Hepatocyte (in vitro differentiated cells): ENCODE data around the gene SELENOV.

ENCODE experiments used
- CTCF ChIP-seq: fragments of 200-600 bp; sonication (generic); IDR thresholded peaks from 2 replicates; pipeline ENCODE4 v1.5.1; 2016; ENCODE audit warnings: antibody characterized with exemption, mild to moderate bottlenecking; ENCODE audit not compliant: poor library complexity
- EZH2 ChIP-seq: fragments of 200-600 bp; sonication (generic); IDR thresholded peaks from 2 replicates; pipeline ENCODE4 v1.6.1; 2016; ENCODE audit warnings: antibody characterized with exemption, mild to moderate bottlenecking, borderline replicate concordance
- EZH2phosphoT487 ChIP-seq: fragments of 200-600 bp; sonication (generic); IDR thresholded peaks from one replicate; pipeline ENCODE4 v1.6.1; 2018; ENCODE audit warnings: antibody characterized with exemption, mild to moderate bottlenecking, low read depth, moderate library complexity; ENCODE audit not compliant: unreplicated experiment, severe bottlenecking

GRCh38 chr19:39481229-39481545 lies 33.8 kb upstream of the SELENOV start:
- TF ChIP-seq CTCF (no peak), EZH2 (no peak), EZH2phosphoT487 (no peak)
